ENCODE results near the gene DSTYK. TPM values are rescaled to one million over a fixed set of nuclear protein-coding genes. Genes with fewer than 3 reads are reported as not detected.

DSTYK gene
- total RNA-seq, 1 donor from 2014 or later: 34.2 TPM

- no peaks in the 10 kb centered on the region for H3K9me3 Mint-ChIP-seq
- H3K4me3 Mint-ChIP-seq: peak overlapping the region; percentile 71
- H3K27me3 Mint-ChIP-seq (ENCODE audit: insufficient read depth): peaks cover 30% of the 10 kb centered on the region
- H3K36me3 Mint-ChIP-seq (ENCODE audit: low read depth): no peaks in the 10 kb centered on the region
- peaks cover 40% of the 10 kb centered on the region for H3K4me1 Mint-ChIP-seq (ENCODE audit: low read depth)
- DNase-seq (ENCODE audit: low spot score): no peak
- H3K27ac Mint-ChIP-seq: no peak overlapping the region
- intact Hi-C loops (cut with micrococcal nuclease): loop anchor here (1.0 kb wide), 3 partner anchors 16 to 28 kb away; partner anchors contain the start of gene DSTYK
Measured at GRCh38 chr1:205226868-205227583, 15.5 kb upstream of the DSTYK start.

GRCh38 chr1:205225901-205226765 lies 14.6 kb upstream of the DSTYK start:
- intact Hi-C loops (cut with micrococcal nuclease): no loop called here
- H3K27me3 Mint-ChIP-seq (ENCODE audit: insufficient read depth): peaks cover 33% of the 10 kb centered on the region
- no peak overlapping the region for H3K27ac Mint-ChIP-seq
- H3K4me3 Mint-ChIP-seq: peak overlapping the region; percentile 34
- DNase-seq (ENCODE audit: low spot score): no peak
- H3K36me3 Mint-ChIP-seq (ENCODE audit: low read depth): no peaks in the 10 kb centered on the region
- peaks cover 31% of the 10 kb centered on the region for H3K4me1 Mint-ChIP-seq (ENCODE audit: low read depth)
- H3K9me3 Mint-ChIP-seq: no peaks in the 10 kb centered on the region

DNA sequence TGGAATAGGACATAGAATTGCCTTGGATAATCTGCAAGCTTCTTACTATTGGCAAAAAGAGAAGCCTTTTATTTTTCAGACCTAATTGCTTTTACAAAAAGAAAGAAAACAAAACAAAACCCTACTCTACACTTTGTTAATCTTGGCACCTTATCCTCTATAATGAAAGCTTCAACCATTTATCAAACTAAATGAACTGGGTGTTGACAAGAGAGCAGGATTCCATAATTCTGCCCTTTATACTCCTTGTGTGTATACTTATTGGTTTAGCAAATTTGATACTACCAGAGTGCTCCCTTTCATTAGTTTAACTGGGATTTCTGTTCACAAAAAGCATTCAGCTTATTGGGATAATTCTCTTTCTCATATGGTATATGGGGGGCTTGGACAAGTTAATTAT lies 13.2 kb upstream of the DSTYK start:
- no peak for DNase-seq (ENCODE audit: low spot score)
- H3K27ac Mint-ChIP-seq: no peak overlapping the region
- H3K9me3 Mint-ChIP-seq: no peaks in the 10 kb centered on the region
- H3K4me3 Mint-ChIP-seq: no peak overlapping the region
- H3K4me1 Mint-ChIP-seq (ENCODE audit: low read depth): peaks cover 21% of the 10 kb centered on the region
- no peaks in the 10 kb centered on the region for H3K36me3 Mint-ChIP-seq (ENCODE audit: low read depth)
- intact Hi-C loops (cut with micrococcal nuclease): no loop called here
- H3K27me3 Mint-ChIP-seq (ENCODE audit: insufficient read depth): peaks cover 33% of the 10 kb centered on the region

DNA sequence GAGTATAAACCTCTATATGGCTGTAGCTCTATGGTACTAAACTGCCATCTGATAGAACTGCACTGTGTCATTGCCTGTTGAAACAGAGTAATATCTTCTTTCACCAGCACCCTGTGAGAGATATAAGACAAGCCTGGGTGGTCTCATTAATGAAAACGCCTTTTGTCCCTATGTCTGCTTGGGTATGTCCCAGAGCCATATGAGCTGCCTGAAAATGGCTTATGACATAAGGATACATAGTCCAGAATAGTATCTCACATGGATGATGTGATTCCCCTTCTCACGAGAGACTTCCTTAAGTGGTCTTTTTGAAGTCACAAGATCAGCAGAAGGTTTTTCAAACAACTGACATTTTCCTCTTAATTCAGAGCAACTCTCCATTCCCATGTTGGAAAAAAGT lies 8.9 kb upstream of the DSTYK start:
- no peak overlapping the region for H3K27ac Mint-ChIP-seq
- intact Hi-C loops (cut with micrococcal nuclease): no loop called here
- no peak for DNase-seq (ENCODE audit: low spot score)
- peaks cover 21% of the 10 kb centered on the region for H3K27me3 Mint-ChIP-seq (ENCODE audit: insufficient read depth)
- H3K36me3 Mint-ChIP-seq (ENCODE audit: low read depth): no peaks in the 10 kb centered on the region
- no peaks in the 10 kb centered on the region for H3K9me3 Mint-ChIP-seq
- H3K4me1 Mint-ChIP-seq (ENCODE audit: low read depth): peaks cover 6% of the 10 kb centered on the region
- no peak overlapping the region for H3K4me3 Mint-ChIP-seq

- Mint-ChIP-seq H3K27me3 (ENCODE audit: insufficient read depth) (peaks cover 8% of the 10 kb centered on the region), H3K36me3 (ENCODE audit: low read depth) (no peaks in the 10 kb centered on the region), H3K9me3 (no peaks in the 10 kb centered on the region), H3K4me1 (ENCODE audit: low read depth) (peaks cover 22% of the 10 kb centered on the region), H3K27ac (no peak overlapping the region), H3K4me3 (no peak overlapping the region)
- intact Hi-C loops (cut with micrococcal nuclease): loop anchor here (10.0 kb wide), 1 partner anchor 527 kb away; no protein-coding TSS in a partner anchor
- DNase-seq (ENCODE audit: low spot score): no peak
Measured at GRCh38 chr1:205217418-205217817, 5.9 kb upstream of the DSTYK start.

- Mint-ChIP-seq H3K27me3 (ENCODE audit: insufficient read depth) (peaks cover 7% of the 10 kb centered on the region), H3K4me1 (ENCODE audit: low read depth) (peaks cover 30% of the 10 kb centered on the region), H3K9me3 (no peaks in the 10 kb centered on the region), H3K36me3 (ENCODE audit: low read depth) (no peaks in the 10 kb centered on the region), H3K27ac (no peak overlapping the region), H3K4me3 (no peak overlapping the region)
- DNase-seq (ENCODE audit: low spot score): no peak
- intact Hi-C loops (cut with micrococcal nuclease): loop anchor here (10.0 kb wide), 1 partner anchor 528 kb away; no protein-coding TSS in a partner anchor
Measured at GRCh38 chr1:205216588-205216987, 5.1 kb upstream of the DSTYK start.

DNA sequence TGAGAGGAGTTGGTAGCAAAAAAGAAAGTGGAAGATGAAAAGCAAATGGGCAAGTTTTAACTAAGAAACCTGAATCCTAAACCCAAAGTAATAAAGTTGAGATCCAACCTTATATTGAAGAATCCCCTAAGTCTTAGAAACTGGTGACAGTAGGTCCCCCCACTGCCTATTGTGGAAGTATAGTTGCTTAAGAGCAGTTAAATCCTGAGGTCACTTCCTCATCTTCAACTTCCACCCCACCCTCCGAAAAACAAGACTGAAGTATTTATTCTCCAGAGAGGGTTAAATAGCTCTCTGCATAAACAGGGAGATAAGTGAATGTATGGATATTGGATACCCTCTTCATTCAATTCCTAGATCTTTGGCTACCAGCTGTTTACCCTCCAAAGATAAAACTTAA lies 3.3 kb upstream of the DSTYK start:
- peaks cover 39% of the 10 kb centered on the region for H3K4me1 Mint-ChIP-seq (ENCODE audit: low read depth)
- peaks cover 4% of the 10 kb centered on the region for H3K27me3 Mint-ChIP-seq (ENCODE audit: insufficient read depth)
- H3K36me3 Mint-ChIP-seq (ENCODE audit: low read depth): peaks cover 8% of the 10 kb centered on the region
- no peaks in the 10 kb centered on the region for H3K9me3 Mint-ChIP-seq
- DNase-seq (ENCODE audit: low spot score): no peak
- intact Hi-C loops (cut with micrococcal nuclease): loop anchor here (5.0 to 10.0 kb wide), 2 partner anchors 43 to 530 kb away; no protein-coding TSS in a partner anchor
- H3K4me3 Mint-ChIP-seq: no peak overlapping the region
- no peak overlapping the region for H3K27ac Mint-ChIP-seq

GRCh38 chr1:205211839-205212536 lies 486 bp upstream of the DSTYK start:
- H3K4me1 Mint-ChIP-seq (ENCODE audit: low read depth): peaks cover 49% of the 10 kb centered on the region
- no peaks in the 10 kb centered on the region for H3K27me3 Mint-ChIP-seq (ENCODE audit: insufficient read depth)
- no peaks in the 10 kb centered on the region for H3K9me3 Mint-ChIP-seq
- peaks cover 15% of the 10 kb centered on the region for H3K36me3 Mint-ChIP-seq (ENCODE audit: low read depth)
- intact Hi-C loops (cut with micrococcal nuclease): loop anchor here (1.0 to 10.0 kb wide), 8 partner anchors 8 to 533 kb away; partner anchors contain the start of gene TMCC2
- H3K4me3 Mint-ChIP-seq: peak overlapping the region; percentile 99
- H3K27ac Mint-ChIP-seq: peak overlapping the region; percentile 94
- DNase-seq (ENCODE audit: low spot score): no peak

DNA sequence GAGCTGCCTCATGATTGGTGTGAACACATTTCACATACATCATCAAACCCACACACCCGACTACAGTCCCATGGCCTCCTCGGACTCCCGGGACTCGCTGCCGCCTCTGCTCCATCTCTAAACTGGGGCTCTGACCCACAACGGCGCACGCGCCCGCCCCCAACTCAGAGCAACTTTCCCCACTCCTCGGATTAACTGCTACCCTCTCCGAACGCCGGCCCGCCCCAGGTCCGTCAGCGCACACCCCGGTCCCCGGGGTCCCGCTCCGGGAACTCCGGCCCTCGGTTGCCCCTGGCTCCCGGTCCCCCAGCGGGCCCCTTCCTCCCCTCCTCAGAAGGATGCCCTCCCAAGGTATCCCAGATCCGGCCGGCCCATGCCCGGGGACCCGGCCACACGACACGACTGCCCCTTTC lies 740 bp downstream of the DSTYK start:
- H3K27ac Mint-ChIP-seq: peak overlapping the region; percentile 92
- H3K27me3 Mint-ChIP-seq (ENCODE audit: insufficient read depth): no peaks in the 10 kb centered on the region
- H3K4me1 Mint-ChIP-seq (ENCODE audit: low read depth): peaks cover 46% of the 10 kb centered on the region
- H3K9me3 Mint-ChIP-seq: no peaks in the 10 kb centered on the region
- H3K36me3 Mint-ChIP-seq (ENCODE audit: low read depth): peaks cover 15% of the 10 kb centered on the region
- peak overlapping the region; percentile 99 for H3K4me3 Mint-ChIP-seq
- DNase-seq (ENCODE audit: low spot score): no peak
- intact Hi-C loops (cut with micrococcal nuclease): loop anchor here (1.0 to 10.0 kb wide), 7 partner anchors 11 to 534 kb away; partner anchors contain the start of gene TMCC2

DNA sequence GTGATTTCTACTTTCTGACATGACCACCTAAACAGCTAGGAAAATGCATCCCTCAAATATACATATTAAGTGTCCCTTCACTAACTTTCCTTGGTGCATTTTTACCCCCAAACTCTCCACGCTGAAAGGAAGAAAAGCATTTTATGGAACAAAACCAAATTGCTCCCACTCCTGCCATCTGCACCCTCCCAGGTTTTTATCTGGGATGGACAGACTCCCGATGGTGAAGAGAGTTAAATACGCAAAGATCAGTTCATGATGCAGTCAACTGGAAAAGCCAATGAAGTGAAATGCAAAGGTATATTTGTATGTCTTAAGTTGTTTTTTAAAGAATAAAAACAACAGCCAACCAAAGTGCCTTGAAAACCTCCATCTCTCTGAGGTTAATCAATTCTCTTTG lies 2.7 kb downstream of the DSTYK start:
- H3K4me1 Mint-ChIP-seq (ENCODE audit: low read depth): peaks cover 47% of the 10 kb centered on the region
- intact Hi-C loops (cut with micrococcal nuclease): loop anchor here (10.0 kb wide), 2 partner anchors 694 to 1924 kb away; partner anchors contain the start of gene MDM4
- H3K27me3 Mint-ChIP-seq (ENCODE audit: insufficient read depth): no peaks in the 10 kb centered on the region
- no peaks in the 10 kb centered on the region for H3K9me3 Mint-ChIP-seq
- H3K27ac Mint-ChIP-seq: no peak overlapping the region
- peak overlapping the region; percentile 70 for H3K4me3 Mint-ChIP-seq
- no peak for DNase-seq (ENCODE audit: low spot score)
- H3K36me3 Mint-ChIP-seq (ENCODE audit: low read depth): peaks cover 15% of the 10 kb centered on the region

DNA sequence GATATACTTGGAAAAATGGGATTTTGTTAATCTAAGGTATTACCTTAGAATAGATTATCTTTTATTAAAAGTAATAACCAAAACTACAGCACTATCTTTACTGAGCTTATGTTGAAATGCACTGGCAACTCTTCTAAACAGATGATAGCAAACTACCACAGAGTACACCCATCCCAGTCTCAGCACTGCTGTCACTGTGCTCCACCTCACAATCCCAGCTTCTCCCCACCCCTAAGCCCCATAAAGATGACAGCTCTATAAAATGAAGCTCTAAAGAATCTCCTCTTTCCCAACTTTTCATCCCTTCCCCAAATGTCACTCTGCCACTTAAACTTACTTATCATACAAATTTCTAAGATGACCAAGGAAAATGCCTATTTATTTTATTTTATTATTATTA lies 6.4 kb downstream of the DSTYK start:
- Mint-ChIP-seq H3K4me3 (no peak overlapping the region), H3K9me3 (no peaks in the 10 kb centered on the region), H3K4me1 (ENCODE audit: low read depth) (peaks cover 57% of the 10 kb centered on the region), H3K36me3 (ENCODE audit: low read depth) (peaks cover 17% of the 10 kb centered on the region), H3K27ac (peak overlapping the region; percentile 57), H3K27me3 (ENCODE audit: insufficient read depth) (no peaks in the 10 kb centered on the region)
- DNase-seq (ENCODE audit: low spot score): no peak
- intact Hi-C loops (cut with micrococcal nuclease): loop anchor here (10.0 kb wide), 2 partner anchors 690 to 1920 kb away; partner anchors contain the start of gene MDM4

GRCh38 chr1:205204552-205204951 lies 7.0 kb downstream of the DSTYK start:
- peaks cover 60% of the 10 kb centered on the region for H3K4me1 Mint-ChIP-seq (ENCODE audit: low read depth)

More at GRCh38 chr1:205204552-205204951, 7.0 kb downstream of the DSTYK start:
- no peaks in the 10 kb centered on the region for H3K9me3 Mint-ChIP-seq
- H3K27me3 Mint-ChIP-seq (ENCODE audit: insufficient read depth): no peaks in the 10 kb centered on the region
- peak overlapping the region; percentile 63 for H3K4me3 Mint-ChIP-seq
- H3K36me3 Mint-ChIP-seq (ENCODE audit: low read depth): peaks cover 20% of the 10 kb centered on the region
- DNase-seq (ENCODE audit: low spot score): no peak
- intact Hi-C loops (cut with micrococcal nuclease): loop anchor here (1.0 to 10.0 kb wide), 4 partner anchors 8 to 1920 kb away; partner anchors contain the start of genes MDM4 and TMCC2
- peak overlapping the region; percentile 76 for H3K27ac Mint-ChIP-seq

Measured in activated T-helper 1 cell treated with anti-CD3 and anti-CD28 coated beads, Interleukin-12 subunit alpha, Interleukin-12 subunit beta, Interleukin-2, Interleukin-4 antibody, amounts not matched to agents 30 ng/mL and 10 ng/mL and 1 ng/mL, durations not matched to agents 14 hours and 24 hours and 36 hours (primary cell).